WI38 (cell line): ENCODE measurements around the gene MITF.

Experiments used
- H3K4me3 ChIP-seq: 2 replicates; pipeline ENCODE4 v1.5.1; 2011; ENCODE audit warnings: low read depth, mild to moderate bottlenecking, control low read depth, low read length
- CTCF ChIP-seq: IDR thresholded peaks from 2 replicates; pipeline ENCODE4 v1.5.1; 2012; ENCODE audit warnings: low read depth, mild to moderate bottlenecking, control low read depth, low read length

Gene MITF

GRCh38 chr3:69761896-69762767 is 22.9 kb downstream of the MITF start:
- no peak overlapping the region for H3K4me3 ChIP-seq
- no peak for TF ChIP-seq CTCF

GRCh38 chr3:69762768-69763229 is 23.5 kb downstream of the MITF start:
- no peak for TF ChIP-seq CTCF
- no peak overlapping the region for H3K4me3 ChIP-seq

- no peak overlapping the region for H3K4me3 ChIP-seq
- no peak for TF ChIP-seq CTCF
These were observed 24.2 kb downstream of the MITF start for GRCh38 chr3:69763458-69763857.

- no peak for TF ChIP-seq CTCF
- no peak overlapping the region for H3K4me3 ChIP-seq
These were observed 25.0 kb downstream of the MITF start for GRCh38 chr3:69764121-69764741.

GRCh38 chr3:69764861-69765260 is 25.6 kb downstream of the MITF start:
- TF ChIP-seq CTCF: no peak
- no peak overlapping the region for H3K4me3 ChIP-seq

GRCh38 chr3:69766638-69767037 is 27.4 kb downstream of the MITF start:
- H3K4me3 ChIP-seq: no peak overlapping the region
- TF ChIP-seq CTCF: no peak

- no peak overlapping the region for H3K4me3 ChIP-seq
- no peak for TF ChIP-seq CTCF
These were observed 28.3 kb downstream of the MITF start for GRCh38 chr3:69767571-69767970.
